NCI-H1105 (cell line): ENCODE results near the gene PER3.

Experiments used
- DNase-seq: peaks from one replicate; lab custom pipeline; 2025; lab: John Stamatoyannopoulos, UW

PER3 gene

DNA sequence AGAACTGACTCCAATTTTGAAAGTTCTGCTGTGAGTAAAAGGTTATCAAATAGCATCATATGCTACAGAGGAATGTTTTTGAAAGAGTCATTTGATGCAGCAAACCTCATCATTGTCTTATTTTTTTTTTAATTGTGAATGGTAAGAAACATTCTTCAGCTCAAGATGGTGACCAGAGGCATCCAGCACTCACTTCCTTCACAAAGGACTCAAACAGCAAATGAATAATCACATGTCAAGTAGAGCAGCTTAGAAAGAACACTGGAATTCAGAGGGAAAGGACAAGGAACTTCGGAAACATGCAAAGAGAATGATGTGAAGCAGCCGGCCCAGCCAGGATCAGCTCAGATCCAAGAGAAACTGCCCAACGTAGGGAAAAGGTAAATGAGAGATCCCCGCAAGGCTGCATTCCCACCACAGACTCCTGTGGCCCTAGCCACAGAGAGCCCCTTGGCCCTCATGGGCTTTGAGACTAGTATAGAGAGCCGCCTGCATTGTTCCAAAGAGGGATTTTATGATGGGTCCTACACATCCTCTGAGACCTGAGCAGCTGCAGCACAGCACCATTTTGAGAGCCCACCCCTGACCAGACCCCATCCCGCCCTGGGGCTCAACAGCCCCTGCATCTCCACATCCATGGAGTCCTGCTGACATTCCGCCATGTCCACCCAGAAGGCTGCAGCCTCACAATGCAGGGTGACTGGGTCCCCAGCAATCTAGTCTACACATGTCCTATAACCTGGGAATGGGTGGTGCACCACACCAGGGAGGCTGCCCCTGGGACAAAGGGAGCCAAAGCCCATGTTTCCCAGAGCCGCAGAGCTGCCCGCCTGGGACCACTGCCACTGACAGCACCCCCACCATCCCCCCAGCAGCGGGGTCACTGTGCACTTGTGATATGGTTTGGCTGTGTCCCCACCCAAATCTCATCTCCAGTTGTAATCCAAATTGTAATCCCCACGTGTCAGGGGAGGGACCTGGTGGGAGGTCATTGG is 90.0 kb downstream of the PER3 start:
- no peak for DNase-seq

DNA sequence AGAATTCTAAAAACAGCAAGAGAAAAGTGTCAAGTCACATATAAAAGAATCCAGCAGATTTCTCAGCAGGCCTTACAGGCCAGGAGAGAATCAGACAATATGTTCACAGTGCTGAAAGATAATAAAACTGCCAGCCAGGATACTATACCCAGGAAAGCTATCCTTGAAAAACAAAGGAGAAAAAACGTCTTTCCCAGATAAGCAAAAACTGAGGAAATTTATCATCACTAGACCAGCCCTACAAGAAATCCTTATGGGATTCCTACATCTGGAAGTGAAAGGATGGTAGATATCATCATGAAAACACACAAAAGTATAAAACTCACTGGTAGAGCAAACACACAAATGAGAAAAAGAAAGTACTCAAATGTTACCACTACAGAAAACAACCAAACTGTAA is 93.9 kb downstream of the PER3 start:
- no peak for DNase-seq

DNA sequence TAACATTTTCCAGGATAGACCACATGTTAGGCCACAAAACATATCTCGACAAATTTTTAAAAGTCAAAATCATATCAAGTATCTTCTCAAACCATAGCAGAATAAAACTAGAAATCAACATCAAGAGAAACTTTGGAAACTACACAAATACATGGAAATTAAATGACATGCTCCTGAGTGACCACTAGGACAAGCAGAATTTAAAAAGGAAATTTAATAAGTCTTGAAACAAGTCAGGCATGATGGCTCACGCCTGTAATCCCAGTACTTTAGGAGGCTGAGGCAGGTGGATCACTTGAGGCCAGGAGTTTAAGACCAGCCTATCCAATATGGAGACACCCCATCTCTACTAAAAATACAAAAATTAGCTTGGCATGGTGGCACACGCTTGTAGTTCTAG is 95.1 kb downstream of the PER3 start:
- no peak for DNase-seq

DNA sequence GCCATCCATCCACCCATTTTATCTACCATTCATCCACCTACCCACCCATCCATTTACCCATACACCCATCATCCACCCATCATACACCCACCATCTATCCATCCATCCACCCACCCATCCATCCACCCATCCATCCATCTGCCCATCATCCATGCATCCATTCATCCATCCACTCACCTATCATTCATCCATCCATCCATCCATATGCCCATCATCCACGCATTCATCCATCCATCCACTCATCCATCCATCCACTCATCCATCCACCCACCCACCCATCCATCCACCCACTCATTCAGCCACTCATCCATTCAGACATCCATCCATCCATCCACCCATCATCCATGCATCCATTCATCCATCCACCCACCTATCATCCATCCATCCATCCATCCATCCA is 100.7 kb downstream of the PER3 start:
- no peak for DNase-seq

DNA sequence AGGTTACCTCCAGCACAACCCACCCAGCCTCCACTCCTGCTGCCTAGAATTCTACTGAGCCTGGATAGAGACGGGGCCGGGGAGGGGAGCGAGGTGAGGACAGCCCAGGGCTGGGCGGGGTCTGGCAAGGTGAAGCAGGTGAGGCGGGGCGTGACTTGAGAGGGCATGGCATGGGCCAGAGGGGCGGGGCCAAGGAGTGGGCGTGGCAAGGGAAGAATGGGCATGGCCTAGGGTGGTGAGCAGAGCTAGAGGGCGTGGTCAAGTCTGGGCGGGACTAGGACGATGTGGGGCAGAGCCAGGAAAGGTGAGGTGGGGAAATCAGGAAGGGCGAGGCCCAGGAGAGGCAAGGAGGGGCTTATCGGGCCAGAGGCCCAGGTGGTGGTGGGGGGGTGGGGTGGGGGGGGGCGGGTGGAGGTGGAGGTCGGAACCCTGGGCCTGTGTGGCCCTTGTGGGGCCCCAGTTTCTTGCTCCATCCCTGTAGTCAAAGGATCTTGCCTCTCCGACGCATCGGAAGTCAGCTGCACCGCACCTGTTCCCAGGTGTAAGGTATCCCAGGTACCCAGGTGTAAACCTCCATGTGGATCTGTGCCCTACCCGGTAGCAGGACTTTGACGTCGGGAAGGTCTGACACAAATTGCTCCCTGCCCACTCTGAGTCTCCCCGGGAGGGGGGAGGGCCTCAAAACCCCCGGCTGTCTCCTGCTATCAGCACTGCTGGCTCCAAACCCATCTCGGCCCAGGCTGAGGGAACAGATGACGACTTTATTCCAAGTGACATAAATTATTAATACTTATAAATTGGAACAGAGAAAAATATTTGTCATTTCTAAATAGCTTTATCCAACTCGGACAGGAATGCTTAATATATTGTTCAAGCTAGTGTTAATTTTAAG is 101.7 kb downstream of the PER3 start:
- DNase-seq: peak; percentile 69

DNA sequence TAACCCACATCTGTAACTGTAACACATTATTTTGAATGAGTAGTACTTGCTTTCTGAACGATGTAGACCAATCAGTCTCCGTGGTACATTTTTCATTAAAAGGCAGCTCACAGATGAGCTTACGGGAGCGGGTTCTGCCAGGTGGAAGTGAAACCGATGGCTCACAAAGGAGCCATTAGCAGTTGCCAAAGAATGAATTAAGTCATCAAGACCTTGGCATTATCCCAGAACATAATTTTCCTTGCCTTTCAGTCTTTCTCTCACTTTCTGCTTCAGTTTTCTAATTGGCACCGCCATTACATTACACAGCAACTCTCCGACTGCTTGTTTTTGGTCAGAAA is 102.3 kb downstream of the PER3 start:
- DNase-seq: peak; percentile 94

DNA sequence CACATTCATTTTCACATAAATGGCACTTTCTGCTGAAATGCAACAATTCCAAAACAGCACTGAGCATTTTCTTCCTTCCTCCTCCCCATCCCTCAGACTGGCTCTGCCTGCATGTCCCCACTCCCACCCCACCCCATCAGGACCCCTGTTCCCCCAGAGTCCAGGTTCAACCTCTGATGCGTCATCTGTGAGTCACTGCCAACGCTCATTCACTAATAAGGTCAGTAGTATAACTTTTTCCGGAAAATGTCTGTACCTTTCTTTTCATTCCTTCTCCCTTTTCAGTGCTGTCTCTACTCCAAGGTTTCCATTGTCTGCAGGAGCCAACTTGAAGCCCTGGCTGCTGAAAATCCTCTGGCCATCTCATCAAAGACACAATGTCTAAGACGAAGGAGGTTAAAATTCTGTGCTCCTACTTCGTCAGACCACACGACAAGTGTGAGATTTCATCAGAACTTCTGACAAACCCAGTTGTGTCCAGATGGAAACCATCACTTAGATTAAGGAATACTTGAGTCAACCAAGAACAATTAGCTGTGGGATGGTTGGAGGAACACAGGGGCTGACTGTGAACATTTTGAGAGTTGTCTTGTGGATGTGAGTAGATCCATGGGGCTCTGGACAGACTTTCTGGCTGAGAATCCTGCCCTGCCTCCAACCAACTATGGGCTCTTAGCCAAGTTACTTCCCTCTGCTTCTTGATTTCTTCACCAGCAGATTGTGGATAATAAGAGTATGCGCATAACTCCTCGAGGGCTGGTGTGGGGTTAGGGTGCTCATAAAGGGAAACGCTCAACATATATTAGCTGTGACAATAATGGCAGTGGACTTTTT is 104.4 kb downstream of the PER3 start:
- no peak for DNase-seq

DNA sequence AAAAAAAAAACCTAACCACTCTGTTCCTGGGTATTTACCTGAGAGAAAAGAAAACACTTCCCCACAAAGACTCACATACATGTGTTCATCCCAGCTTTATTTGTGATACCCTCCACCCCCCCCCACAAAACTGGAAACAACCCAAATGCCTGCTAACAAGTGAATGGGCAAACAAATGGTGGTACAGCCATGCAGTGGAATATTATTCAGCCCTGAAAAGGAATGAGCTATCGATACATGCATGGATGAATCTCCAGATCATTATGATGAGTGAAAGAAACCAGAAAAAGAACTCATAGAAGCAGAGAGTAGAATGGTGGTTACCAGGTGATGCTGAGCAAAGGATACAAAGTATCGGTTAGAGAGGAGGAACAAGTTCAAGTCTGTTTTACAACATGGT is 106.8 kb downstream of the PER3 start:
- DNase-seq: no peak

DNA sequence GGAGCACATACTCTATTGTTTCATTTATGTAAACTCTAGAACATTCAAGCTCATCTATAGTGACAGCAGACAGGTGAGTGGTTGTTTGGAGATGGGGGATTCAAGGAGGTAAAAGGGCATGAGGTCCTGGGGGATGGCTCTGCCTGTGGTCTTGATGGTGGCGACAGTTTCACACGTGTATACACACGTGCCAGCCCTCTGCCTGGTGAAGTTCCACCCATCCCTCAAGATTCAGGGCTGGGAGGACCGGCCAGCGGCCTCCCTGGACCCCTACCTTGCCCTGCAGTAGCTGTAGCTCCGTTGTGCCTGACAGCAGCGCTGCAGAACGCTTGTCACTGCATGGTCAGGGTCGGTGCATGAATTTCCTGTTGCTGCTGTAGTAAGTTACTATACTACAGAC is 107.7 kb downstream of the PER3 start:
- no peak for DNase-seq

DNA sequence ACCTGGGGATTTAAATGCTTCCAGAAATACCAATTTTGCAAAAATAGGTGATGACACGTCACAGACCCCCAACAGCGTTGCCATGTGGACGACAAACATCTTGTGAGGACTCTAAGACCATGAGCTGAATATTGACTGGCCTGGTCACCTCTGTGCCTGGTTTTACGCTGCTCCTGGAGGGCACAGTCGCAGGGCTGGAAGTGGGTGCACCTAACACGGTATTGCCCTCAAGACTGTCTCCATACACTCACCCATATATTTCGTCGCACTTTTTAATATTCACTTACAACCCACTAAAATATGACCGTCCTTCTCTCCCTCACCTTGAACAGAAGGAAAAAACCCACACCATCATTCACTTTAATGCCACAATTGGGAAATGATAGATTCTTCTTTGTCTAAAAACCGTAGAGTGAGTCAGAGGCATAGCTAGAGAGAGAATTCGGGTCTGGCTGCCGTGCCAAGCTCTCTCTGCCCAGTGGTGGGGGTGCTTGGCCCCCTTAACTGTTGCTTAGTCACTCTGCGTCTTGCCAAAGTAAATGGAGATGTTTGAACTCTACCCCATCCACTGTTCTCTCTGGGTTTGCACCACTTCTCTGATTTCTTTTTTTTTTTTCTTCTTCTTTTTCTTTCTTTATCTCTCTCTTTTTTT is 109.6 kb downstream of the PER3 start:
- no peak for DNase-seq
